GM12872 (cell line): ENCODE results near the gene ZNF225.

Experiments
- CTCF ChIP-seq: IDR thresholded peaks from 3 replicates; pipeline ENCODE4 v1.5.1; 2011; ENCODE audit warnings: low read depth, mild to moderate bottlenecking, low read length, moderate library complexity; ENCODE audit not compliant: insufficient read depth

ZNF225 gene

GRCh38 chr19:44093931-44094765 is 19.1 kb upstream of the ZNF225 start, which contains the start of gene ZNF224:
TSS of gene ZNF224 (plus strand) at chr19:44094361. CDS start at chr19:44097874, 3,513 bp downstream.
- TF ChIP-seq CTCF, result no peak

GRCh38 chr19:44107751-44108150 is 5.4 kb upstream of the ZNF225 start:
- TF ChIP-seq CTCF, result no peak

- TF ChIP-seq CTCF, result no peak
Observed at GRCh38 chr19:44109458-44109857, 3.7 kb upstream of the ZNF225 start.

- TF ChIP-seq CTCF, result no peak
Observed at GRCh38 chr19:44111910-44112463, 1.2 kb upstream of the ZNF225 start.

- TF ChIP-seq CTCF, result no peak
Observed at GRCh38 chr19:44112802-44113137, 429 bp upstream of the ZNF225 start.

GRCh38 chr19:44113784-44114390 is 688 bp downstream of the ZNF225 start:
- TF ChIP-seq CTCF, result no peak

GRCh38 chr19:44131955-44132354 is 18.8 kb downstream of the ZNF225 start:
- no peak for TF ChIP-seq CTCF
